Astrocyte of the spinal cord (primary cell): ENCODE results near the gene OR51I2.

Source experiments
- DNase-seq: peaks from one replicate; pipeline ENCODE4 v3.0.0; 2011; ENCODE audit warnings: low read depth, low spot score
- H3K4me3 ChIP-seq: 2 replicates; pipeline ENCODE4 v1.5.1; 2011; ENCODE audit warnings: low read depth, mild to moderate bottlenecking, low read length, moderate library complexity
- CTCF ChIP-seq: IDR thresholded peaks from 2 replicates; pipeline ENCODE4 v1.5.1; 2012; ENCODE audit warnings: low read depth, mild to moderate bottlenecking, low read length, inconsistent platforms
- in situ Hi-C: cut with HindIII; loops from 2 replicates; pipeline ENCODE4 v1.10.0; 2017; ENCODE audit warnings: low sequenced_read_pairs

OR51I2 gene

GRCh38 chr11:5443835-5444393 lies 5.2 kb upstream of the OR51I2 start:
- TF ChIP-seq CTCF: no peak
- DNase-seq: no peak
- no peak overlapping the region for H3K4me3 ChIP-seq
- in situ Hi-C loops: no loop called here

- in situ Hi-C loops: no loop called here
- DNase-seq: no peak
- no peak overlapping the region for H3K4me3 ChIP-seq
- no peak for TF ChIP-seq CTCF
Measured at GRCh38 chr11:5449432-5449831, 309 bp downstream of the OR51I2 start.

- in situ Hi-C loops: no loop called here
- no peak overlapping the region for H3K4me3 ChIP-seq
- DNase-seq: no peak
- no peak for TF ChIP-seq CTCF
Measured at GRCh38 chr11:5460983-5461621, 12.0 kb downstream of the OR51I2 start.

GRCh38 chr11:5467527-5467926 lies 18.4 kb downstream of the OR51I2 start:
- H3K4me3 ChIP-seq: no peak overlapping the region
- in situ Hi-C loops: no loop called here
- no peak for DNase-seq
- no peak for TF ChIP-seq CTCF

GRCh38 chr11:5473921-5474320 lies 24.8 kb downstream of the OR51I2 start:
- no peak for TF ChIP-seq CTCF
- in situ Hi-C loops: no loop called here
- no peak for DNase-seq
- no peak overlapping the region for H3K4me3 ChIP-seq

- peak; percentile 83 for TF ChIP-seq CTCF
- H3K4me3 ChIP-seq: no peak overlapping the region
- peak; percentile 56 for DNase-seq
- in situ Hi-C loops: no loop called here
Measured at GRCh38 chr11:5476186-5476819, 27.2 kb downstream of the OR51I2 start.
